HG03095 (cell line): Measurements from ENCODE around the gene CLCN4.
A peak's percentile ranks its signal among the peaks of the same experiment; 100 is the strongest.

Experiments
- ATAC-seq: cut with Tn5 transposase; IDR thresholded peaks from one replicate; pipeline ENCODE4 v1.9.1; 2021; ENCODE audit warnings: moderate library complexity; ENCODE audit not compliant: unreplicated experiment

CLCN4 gene

DNA sequence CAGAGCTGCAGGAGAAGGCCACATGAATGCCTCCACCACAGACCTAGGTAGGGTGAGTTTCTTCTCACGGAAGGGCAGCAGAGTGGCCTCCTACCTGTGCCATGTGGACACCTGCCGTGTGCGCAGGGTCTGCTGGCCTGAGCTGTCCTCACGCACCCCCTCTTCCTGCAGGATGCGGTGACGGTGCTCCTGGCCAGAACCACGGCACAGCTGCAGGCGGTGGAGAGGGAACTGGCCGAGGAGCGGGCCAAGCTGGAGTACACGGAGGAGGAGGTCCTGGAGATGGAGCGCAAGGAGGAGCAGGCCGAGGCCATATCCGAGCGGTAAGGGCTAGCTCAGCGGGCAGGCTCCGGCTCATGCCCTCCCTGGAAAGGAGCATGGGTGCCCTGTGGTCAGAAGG is 28.4 kb upstream of the CLCN4 start:
- ATAC-seq, result no peak

DNA sequence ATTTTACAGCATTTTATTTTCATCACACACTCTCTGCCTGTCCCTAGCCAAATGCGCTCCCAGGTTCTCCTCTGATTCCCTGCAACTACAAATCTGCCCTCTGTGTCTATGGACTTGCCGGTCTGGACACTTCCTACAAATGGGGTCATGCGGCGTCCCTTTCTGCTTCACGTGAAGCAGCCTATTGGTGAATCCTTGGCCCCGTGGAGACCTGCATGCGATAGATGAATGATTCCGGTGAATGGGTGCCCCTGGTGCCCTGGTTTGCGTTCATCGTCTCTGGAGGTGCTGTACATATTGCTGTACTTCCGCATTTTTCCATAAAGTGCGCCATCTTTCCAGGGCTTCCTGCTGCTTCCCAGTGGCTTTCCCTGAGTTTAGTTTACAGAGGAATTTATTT is 27.5 kb upstream of the CLCN4 start:
- no peak for ATAC-seq

DNA sequence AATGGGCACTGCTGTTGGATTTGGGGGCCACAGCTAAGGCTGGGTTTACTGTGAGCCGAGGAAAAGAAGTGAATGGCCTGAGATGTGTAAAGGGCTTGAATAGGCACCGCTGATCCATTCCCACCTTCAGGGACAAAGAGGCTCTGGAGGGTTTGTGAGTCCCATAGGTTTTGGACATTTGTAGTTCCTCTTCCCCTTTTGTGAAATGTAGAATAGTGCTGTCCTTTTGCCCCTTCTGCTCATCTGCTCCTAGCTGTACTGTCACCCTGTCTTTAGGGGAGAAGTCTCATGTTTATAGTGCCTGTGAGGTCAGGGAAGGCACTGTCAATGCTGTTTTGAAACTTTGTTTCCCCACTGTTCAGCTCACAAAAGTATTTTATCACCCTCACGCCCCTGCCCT is 26.4 kb upstream of the CLCN4 start:
- ATAC-seq, result no peak

DNA sequence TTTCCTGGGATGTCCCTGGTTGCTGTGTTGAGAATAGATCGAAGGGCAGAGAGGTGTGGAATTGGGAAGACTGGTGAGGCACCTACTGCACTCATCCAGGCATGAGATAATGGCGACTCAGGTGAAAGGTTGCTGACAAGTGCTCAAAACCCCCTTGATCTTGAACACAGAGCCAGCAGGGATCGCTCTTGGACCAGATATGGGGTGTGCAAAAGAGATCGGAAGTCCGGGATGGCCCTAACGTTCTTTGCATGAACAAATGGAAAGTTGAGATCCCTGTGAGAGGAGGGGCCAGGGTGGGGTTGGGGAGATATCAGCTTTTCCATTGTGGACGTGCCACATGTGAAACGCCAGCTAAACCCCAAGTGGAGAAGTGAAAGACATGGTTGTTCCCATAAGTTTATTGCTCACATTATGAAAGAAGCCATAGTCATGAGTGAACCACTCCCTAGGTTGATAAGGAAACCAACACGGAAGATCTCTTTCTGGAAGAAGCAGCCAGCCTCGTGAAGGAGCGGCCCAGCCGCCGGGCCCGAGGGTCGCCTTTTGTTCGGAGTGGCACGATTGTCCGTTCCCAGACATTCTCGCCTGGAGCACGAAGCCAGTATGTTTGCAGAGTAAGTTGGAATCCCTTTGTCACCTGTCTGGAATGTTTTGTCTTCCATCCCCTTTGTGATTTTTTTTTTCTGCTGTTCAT is 22.6 kb upstream of the CLCN4 start:
- no peak for ATAC-seq

DNA sequence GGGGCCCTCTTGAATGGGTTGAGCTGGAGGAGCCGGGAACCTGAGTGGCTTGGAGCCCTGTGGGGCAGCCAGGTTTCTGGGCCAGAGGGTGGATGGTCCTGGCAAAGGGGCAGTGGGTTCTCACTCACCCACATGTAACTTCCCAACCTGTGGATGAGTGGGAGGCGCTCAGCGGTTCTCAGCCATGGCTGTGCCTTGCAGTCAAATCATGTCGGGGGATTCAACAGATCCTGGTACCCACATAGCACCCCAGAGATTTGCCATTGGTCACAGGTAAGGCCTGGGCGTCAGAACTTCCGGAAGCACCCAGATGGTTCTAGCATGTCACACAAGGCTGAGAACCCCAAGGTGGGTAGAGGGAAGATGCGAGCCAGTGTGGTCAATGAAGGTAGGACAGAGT is 21.9 kb upstream of the CLCN4 start:
- no peak for ATAC-seq

GRCh38 chrX:10135561-10136399 is 21.0 kb upstream of the CLCN4 start:
- ATAC-seq, result no peak

GRCh38 chrX:10138726-10139125 is 18.0 kb upstream of the CLCN4 start:
- ATAC-seq, result no peak

GRCh38 chrX:10140264-10140663 is 16.5 kb upstream of the CLCN4 start:
- no peak for ATAC-seq

GRCh38 chrX:10142041-10142599 is 14.7 kb upstream of the CLCN4 start:
- no peak for ATAC-seq

DNA sequence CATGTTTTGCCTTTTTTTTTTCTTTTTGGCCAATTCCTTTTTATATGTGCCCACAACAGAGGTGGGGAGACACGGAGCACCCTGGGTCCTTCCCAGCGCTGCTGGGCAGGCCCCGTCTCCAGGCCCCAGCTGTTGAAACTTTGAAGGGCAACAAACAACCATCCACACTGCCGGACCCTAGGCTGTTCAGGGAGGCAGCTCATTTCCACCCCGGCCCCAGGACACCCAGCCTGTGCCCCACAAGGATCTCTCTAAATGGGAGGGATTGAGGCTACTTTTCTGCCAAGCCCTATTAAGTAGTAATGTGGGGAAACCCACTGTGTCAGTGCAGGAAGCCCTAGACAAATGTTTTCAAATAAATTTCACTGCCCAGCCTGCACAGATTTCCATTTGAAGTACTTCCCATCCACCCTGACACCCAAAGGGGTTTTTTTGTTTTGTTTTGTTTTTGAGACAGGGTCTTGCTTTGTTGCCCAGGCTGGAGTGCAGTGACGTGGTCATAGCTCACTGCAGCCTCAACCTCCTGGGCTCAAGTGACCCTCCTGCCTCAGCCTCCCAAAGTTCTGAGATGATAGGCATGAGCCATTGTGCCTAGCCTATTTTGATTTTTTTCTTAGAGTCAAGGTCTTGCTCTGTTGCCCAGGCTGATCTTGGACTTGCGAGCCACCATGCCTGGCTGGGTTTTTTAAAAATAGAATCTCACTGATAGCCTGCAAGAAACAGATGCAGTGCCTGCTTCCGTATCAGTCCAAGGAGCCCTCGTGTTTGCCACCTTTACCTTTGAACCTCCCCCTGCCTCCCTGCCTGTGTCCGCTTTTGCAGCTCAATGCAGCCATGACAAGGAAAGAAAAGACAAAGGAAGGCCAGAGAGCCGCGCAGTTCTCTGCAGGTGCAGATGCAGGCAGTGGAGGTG is 13.4 kb upstream of the CLCN4 start:
- ATAC-seq, result no peak

DNA sequence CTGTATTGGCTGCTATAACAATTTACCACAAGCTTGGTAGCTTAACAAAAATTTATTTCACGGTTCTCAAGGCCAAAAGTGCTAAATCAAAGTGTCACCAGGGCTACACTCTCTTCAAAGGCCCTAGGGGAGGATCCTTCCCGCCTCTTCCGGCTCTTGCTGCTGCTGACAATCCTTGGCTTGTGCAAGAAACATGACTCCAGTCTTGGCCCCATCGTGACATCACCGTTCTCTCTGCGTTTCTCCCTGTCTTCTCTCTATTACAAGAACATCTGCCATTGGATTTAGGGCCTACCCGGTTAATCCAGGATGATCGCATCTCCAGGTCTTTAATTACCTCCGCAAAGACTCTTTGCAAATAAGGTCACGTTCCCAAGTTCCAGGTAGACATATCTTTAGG is 10.4 kb upstream of the CLCN4 start:
- no peak for ATAC-seq

DNA sequence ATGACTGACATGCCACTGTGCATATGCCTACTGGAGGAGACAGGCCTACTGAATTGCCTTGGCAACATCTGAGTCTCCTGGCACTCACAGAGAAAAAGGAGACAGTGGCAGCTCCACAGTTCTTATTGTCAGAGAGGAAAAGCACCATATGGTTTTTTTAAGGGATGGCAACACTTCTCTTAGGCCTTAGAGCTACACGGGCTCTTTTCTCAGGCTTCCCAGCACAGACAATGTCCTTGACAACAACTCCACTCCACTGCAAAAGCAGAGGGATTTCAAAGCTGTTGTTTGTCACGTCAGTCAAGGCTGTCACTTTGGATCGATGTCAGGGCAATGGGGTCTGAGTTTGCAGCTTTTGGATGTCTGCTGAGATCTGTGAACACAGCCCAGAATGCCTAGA is 4.7 kb upstream of the CLCN4 start:
- ATAC-seq, result no peak

DNA sequence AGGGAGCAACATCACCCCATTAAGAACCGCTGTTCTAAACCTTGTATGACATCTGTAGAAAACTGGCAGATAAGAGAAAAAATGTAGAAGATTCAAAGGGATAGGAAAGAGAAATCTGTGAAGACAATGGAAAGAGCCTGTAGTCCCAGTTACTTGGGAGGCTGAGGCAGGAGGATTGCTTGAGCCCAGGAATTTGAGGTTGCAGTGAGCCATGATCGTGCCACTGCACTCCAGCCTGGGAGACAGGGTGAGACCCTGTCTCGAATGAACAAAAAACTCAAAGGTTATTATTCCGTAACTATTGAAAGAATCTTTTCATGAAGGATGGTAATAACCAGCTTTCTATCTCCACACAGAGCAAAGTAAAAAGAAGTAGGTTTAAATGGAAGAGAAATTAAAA is 1.6 kb upstream of the CLCN4 start:
- ATAC-seq, result no peak

GRCh38 chrX:10157032-10157341 is 212 bp downstream of the CLCN4 start:
- no peak for ATAC-seq

DNA sequence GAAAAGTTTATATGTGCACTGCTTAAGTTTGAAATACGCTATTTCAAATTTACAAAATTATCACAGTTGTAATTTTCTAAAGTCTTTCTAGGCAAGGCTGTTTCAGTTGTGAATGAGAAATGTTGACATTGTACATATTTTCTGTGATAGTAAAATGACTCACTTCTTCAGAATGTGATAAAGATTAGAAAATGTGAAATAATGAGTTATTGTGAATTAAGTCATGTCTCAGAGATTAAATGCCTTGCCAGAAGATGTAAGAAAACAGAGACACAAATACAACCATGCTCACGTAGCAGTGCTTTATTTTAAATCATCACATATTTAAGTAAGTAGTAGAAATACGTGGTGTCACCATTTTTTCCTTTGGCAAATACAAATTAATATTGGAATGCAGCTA is 768 bp downstream of the CLCN4 start:
- no peak for ATAC-seq

DNA sequence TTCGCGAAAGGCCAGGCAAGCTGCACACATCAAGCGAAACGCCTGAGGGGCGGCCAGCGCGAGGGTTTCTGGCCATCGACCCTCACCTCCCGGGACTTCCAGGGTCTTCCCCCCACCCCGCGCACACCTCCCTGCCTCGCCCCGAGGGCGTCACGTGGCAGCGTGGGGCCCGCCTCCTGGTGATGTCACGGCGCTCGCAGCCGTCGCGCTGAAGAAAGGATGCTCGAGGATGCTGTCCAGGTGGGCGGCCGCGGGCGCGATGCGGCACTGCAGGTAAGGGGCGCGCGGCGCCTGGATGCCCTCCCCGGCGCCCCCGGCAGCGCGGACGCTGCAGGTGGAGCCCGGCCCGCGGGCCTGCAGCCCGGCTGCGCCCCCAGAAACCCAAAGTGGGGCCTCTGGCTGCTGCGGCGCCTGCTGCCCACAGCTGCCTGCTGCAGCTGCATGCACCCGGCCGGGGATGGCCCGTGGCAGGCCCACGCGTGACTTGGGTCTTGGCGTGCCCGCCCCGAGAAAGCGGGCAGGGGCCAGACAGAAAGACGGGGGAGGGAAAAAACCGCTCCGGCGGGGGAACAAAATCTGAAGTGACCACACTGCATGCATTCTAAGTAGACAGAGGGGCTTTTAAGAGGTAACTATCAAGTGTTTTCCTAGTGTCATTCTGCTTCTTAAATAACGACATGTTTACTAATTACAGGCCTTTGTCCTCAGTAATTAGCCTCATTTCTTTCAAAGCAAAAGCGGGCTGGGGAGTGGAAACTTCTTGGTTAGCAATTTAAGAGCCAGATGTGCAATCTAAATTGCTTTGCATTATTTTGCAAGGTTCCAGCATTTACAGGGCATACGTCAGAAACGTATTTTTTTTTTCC is 1.7 kb downstream of the CLCN4 start:
- peak; percentile 47 for ATAC-seq

- no peak for ATAC-seq
These were observed 2.3 kb downstream of the CLCN4 start for GRCh38 chrX:10159145-10159468.

DNA sequence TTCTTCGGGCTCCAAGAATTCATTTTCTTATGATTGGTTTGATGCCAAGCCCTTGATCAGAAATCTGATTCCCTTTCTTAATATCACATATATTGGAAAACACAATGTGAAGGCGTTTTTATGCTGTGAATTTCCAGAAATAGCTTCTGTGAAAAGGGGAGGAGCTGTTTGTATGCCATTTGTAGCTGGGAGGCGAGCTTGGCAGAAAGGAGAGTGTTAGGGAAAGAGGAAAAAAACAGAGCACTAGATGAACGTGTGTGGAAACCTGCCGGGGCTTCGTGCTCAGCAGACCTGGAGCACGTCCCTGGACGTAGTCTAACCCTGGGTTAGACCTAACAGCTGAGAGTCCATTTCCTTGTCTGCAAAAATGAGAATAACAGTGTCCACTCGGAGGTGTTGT is 3.4 kb downstream of the CLCN4 start:
- ATAC-seq, result no peak

DNA sequence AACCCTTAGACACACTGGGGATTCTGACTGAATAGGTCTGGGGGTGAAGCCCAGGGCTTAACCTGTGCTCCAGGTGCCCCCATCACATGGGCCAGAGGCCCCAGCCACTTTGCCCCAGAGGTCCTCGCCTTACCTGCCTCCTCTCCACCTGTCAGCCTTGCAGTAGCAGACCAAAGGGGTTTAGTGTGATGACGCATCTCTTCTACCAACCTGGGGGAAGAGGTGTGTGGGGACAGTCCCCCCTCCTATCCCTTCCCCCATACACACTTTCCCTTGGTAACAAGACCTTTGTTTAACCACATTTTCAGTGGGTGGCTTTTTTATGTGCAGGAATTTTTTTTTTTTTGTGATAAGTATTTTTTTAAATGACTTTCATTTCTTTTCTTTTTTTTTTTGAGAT is 6.3 kb downstream of the CLCN4 start:
- no peak for ATAC-seq

DNA sequence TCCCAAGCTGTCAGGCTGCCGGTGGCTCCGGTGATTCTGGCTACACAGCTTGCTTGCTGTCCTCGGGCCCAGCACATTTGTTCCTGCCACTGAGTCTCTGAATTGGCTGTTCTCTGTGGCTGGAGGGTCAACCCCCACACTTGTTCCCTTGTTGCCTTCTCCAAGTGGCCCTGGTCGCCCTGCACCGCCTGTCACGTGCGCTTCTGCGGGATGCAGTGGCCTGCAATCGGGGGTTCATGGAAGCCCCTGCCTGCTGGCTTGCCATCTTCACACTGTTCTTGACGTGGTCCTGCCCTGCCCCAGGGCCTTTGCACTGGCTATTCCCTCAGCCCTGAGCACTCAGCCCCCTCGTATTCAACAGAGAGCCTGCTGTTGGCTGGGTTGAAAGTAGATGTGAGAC is 8.1 kb downstream of the CLCN4 start:
- ATAC-seq, result no peak
